ENCODE results near the gene REM2. TPM values are rescaled to one million over a fixed set of nuclear protein-coding genes. Genes with fewer than 3 reads are reported as not detected.
"Not testable (repeated sequence)": the region's sequence is repeated elsewhere in the genome, so short reads cannot be mapped to it uniquely, and the experiment has no call there.

Gene REM2
- total RNA-seq, 1 experiment from 2014 or later: 0.47 TPM

DNA sequence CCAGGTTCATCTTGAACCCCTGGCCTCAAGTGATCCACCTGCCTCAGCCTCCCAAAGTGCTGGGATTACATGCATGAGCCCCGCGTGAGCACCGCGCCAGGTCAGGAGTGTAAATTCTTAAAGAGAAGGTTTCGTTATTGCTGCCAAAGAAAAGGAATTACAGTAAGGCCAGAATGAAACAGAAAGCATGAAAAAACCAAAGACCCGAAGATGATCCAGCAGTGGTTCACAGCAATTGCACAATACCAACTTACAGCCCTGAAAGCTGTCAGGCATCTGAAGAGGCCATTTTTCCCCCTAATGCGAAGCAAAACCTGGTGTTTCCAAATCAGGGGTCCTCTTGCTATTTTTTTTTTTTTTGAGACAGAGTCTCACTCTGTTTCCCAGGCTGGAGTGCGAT, 25.6 kb downstream of the REM2 start:
- no peak for DNase-seq (ENCODE audit: low read depth, low spot score)
- CTCF ChIA-PET: no interaction called here

DNA sequence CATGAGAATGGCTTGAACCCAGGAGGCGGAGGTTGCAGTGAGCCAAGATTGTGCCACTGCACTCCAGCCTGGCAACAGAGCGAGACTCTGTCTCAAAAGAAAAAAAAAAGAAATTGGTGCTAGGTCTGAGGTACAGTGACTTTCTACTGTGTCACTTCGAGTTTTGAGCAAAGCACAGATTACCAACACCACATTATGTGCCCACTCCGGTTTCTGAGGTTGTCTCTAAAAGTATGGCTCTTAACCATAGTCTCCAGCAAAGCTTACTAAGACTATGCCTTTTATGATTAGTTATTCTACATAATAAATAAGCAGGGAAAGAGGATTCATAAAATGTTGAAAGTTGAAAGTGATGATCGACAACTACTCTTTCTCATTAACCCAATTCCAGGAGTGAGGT, 27.9 kb downstream of the REM2 start:
- Histone ChIP-seq H3K27me3 (ENCODE audit: insufficient read depth, low read length) (no peaks in the 10 kb centered on the region), H3K4me2 (ENCODE audit: low read length) (no peak overlapping the region), H3K9me2 (ENCODE audit: insufficient read depth) (no peaks in the 10 kb centered on the region), H3K27ac (ENCODE audit: low read depth, low read length) (no peak overlapping the region), H2AFZ (ENCODE audit: low read depth, low read length, poor library complexity, severe bottlenecking) (no peak overlapping the region), H3K4me3 (replicated peaks in 1 of 2; ENCODE audit: low read depth in 1 of 2, low read length in 2 of 2) (no peak overlapping the region), H3K36me3 (ENCODE audit: control insufficient read depth in 1 of 2, insufficient read depth in 2 of 2, low read length in 2 of 2) (peaks cover 18 to 33% of the 10 kb centered on the region in 2 experiments), H3K9ac (ENCODE audit: low read length) (no peak overlapping the region), H3K9me3 (ENCODE audit: control insufficient read depth in 1 of 2, insufficient read depth in 1 of 2, low read depth in 1 of 2, low read length in 2 of 2) (no peaks in the 10 kb centered on the region), H3K79me2 (ENCODE audit: insufficient read depth, low read length) (peaks cover 48% of the 10 kb centered on the region), H3K4me1 (ENCODE audit: control insufficient read depth in 1 of 2, insufficient read depth in 2 of 2, low read length in 2 of 2) (no peaks in the 10 kb centered on the region), H4K20me1 (ENCODE audit: insufficient read depth) (no peaks in the 10 kb centered on the region)
- DNase-seq (ENCODE audit: low read depth, low spot score) (no peak), ATAC-seq (no peak)
- no TSS peak for BruUV-seq (replicated peaks)
- ChIA-PET CTCF (no interaction called here), POLR2A (no interaction called here), RAD21 (ENCODE audit: low non-redundant PET in 1 of 2, low total read pairs in 2 of 2, uncharacterized antibody in 2 of 2, unreplicated experiment in 2 of 2) (no interaction called here)
- intact Hi-C loops (cut with micrococcal nuclease): no loop called here
- no peak for TF ChIP-seq ZFX (IDR thresholded peaks at IDR 0.05)

More for the DNA sequence above, 25.6 kb downstream of the REM2 start:
- Histone ChIP-seq H3K36me3 (ENCODE audit: control insufficient read depth in 1 of 2, insufficient read depth in 2 of 2, low read length in 2 of 2) (peaks cover 41 to 51% of the 10 kb centered on the region in 2 experiments), H3K9me2 (ENCODE audit: insufficient read depth) (no peaks in the 10 kb centered on the region), H4K20me1 (ENCODE audit: insufficient read depth) (no peaks in the 10 kb centered on the region), H3K9ac (ENCODE audit: low read length) (no peak overlapping the region), H3K9me3 (ENCODE audit: control insufficient read depth in 1 of 2, insufficient read depth in 1 of 2, low read depth in 1 of 2, low read length in 2 of 2) (no peaks in the 10 kb centered on the region), H3K4me1 (ENCODE audit: control insufficient read depth in 1 of 2, insufficient read depth in 2 of 2, low read length in 2 of 2) (no peaks in the 10 kb centered on the region), H3K79me2 (ENCODE audit: insufficient read depth, low read length) (peaks cover 29% of the 10 kb centered on the region), H3K4me2 (ENCODE audit: low read length) (no peak overlapping the region), H3K27me3 (ENCODE audit: insufficient read depth, low read length) (no peaks in the 10 kb centered on the region), H3K4me3 (replicated peaks in 1 of 2; ENCODE audit: low read depth in 1 of 2, low read length in 2 of 2) (no peak overlapping the region), H2AFZ (ENCODE audit: low read depth, low read length, poor library complexity, severe bottlenecking) (no peak overlapping the region), H3K27ac (ENCODE audit: low read depth, low read length) (no peak overlapping the region)
- TF ChIP-seq, protein P1, sequence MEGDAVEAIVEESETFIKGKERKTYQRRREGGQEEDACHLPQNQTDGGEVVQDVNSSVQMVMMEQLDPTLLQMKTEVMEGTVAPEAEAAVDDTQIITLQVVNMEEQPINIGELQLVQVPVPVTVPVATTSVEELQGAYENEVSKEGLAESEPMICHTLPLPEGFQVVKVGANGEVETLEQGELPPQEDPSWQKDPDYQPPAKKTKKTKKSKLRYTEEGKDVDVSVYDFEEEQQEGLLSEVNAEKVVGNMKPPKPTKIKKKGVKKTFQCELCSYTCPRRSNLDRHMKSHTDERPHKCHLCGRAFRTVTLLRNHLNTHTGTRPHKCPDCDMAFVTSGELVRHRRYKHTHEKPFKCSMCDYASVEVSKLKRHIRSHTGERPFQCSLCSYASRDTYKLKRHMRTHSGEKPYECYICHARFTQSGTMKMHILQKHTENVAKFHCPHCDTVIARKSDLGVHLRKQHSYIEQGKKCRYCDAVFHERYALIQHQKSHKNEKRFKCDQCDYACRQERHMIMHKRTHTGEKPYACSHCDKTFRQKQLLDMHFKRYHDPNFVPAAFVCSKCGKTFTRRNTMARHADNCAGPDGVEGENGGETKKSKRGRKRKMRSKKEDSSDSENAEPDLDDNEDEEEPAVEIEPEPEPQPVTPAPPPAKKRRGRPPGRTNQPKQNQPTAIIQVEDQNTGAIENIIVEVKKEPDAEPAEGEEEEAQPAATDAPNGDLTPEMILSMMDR (IDR thresholded peaks at IDR 0.05 in 2 of 3, conservative IDR thresholded peaks at IDR 0.05 in 1 of 3; ENCODE audit: borderline replicate concordance in 1 of 3, insufficient read depth in 1 of 3, low read depth in 2 of 3, low read length in 2 of 3): no peak
- TF ChIP-seq CEBPB (IDR thresholded peaks at IDR 0.05; ENCODE audit: low read depth): no peak
- no peak for TF ChIP-seq EZH2phosphoT487 (IDR thresholded peaks at IDR 0.05; ENCODE audit: borderline replicate concordance)
- no peak for TF ChIP-seq YY1 (IDR thresholded peaks at IDR 0.05; ENCODE audit: extremely low read depth, insufficient replicate concordance, low read depth, low read length)
- TF ChIP-seq SRF (IDR thresholded peaks at IDR 0.05; ENCODE audit: low read depth): no peak
- no peak for TF ChIP-seq EGR1 (IDR thresholded peaks at IDR 0.05; ENCODE audit: low read depth)
- no peak for TF ChIP-seq RAD21 (IDR thresholded peaks at IDR 0.05; ENCODE audit: low read depth)
- TF ChIP-seq TCF7L2 (IDR thresholded peaks at IDR 0.05; ENCODE audit: borderline replicate concordance, extremely low read depth, insufficient read depth, insufficient read length): no peak
- TF ChIP-seq SP1 (IDR thresholded peaks at IDR 0.05; ENCODE audit: low read depth): no peak
- TF ChIP-seq POLR2AphosphoS5 (IDR thresholded peaks at IDR 0.05; ENCODE audit: low read depth, low read length): no peak
- TF ChIP-seq SIN3A (IDR thresholded peaks at IDR 0.05; ENCODE audit: low read depth): no peak
- ATAC-seq: no peak
- BruUV-seq (replicated peaks): no TSS peak
- ChIA-PET RAD21 (ENCODE audit: low non-redundant PET in 1 of 2, low total read pairs in 2 of 2, uncharacterized antibody in 2 of 2, unreplicated experiment in 2 of 2) (no interaction called here), POLR2A (no interaction called here)
- intact Hi-C loops (cut with micrococcal nuclease): no loop called here

DNA sequence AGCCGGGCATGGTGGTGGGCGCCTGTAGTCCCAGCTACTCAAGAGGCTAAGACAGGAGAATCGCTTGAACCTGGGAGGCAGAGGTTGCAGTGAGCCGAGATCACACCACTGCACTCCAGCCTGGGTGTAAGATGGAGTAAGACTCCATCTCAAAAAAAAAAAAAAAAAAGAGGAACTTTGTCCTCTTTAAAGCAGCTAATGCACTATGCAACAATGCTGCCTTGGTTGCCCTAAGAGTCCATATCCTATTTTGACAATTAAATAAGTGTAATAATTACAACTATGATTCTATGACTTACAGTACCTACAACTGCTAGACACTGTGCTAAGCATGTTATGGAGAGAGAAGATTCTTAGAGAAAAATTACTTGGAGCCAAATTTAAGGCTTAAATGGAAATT, 31.8 kb downstream of the REM2 start:
- intact Hi-C loops (cut with micrococcal nuclease): loop anchor here (5.0 kb wide), 1 partner anchor 43 kb away; the partner anchor contains the start of gene LRP10
- H3K4me2 ChIP-seq (ENCODE audit: low read length); H3K27me3 ChIP-seq (ENCODE audit: insufficient read depth, low read length); H3K9ac ChIP-seq (ENCODE audit: low read length); RAD21 ChIA-PET (ENCODE audit: low non-redundant PET in 1 of 2, low total read pairs in 2 of 2, uncharacterized antibody in 2 of 2, unreplicated experiment in 2 of 2); ATAC-seq; POLR2A ChIA-PET; H3K4me3 ChIP-seq (replicated peaks in 1 of 2; ENCODE audit: low read depth in 1 of 2, low read length in 2 of 2); BruUV-seq (replicated peaks); H3K27ac ChIP-seq (ENCODE audit: low read depth, low read length); H3K36me3 ChIP-seq (ENCODE audit: control insufficient read depth in 1 of 2, insufficient read depth in 2 of 2, low read length in 2 of 2); H4K20me1 ChIP-seq (ENCODE audit: insufficient read depth); H3K9me3 ChIP-seq (ENCODE audit: control insufficient read depth in 1 of 2, insufficient read depth in 1 of 2, low read depth in 1 of 2, low read length in 2 of 2); H3K9me2 ChIP-seq (ENCODE audit: insufficient read depth); H2AFZ ChIP-seq (ENCODE audit: low read depth, low read length, poor library complexity, severe bottlenecking); DNase-seq (ENCODE audit: low read depth, low spot score): not testable (repeated sequence)
- Histone ChIP-seq H3K4me1 (ENCODE audit: control insufficient read depth in 1 of 2, insufficient read depth in 2 of 2, low read length in 2 of 2) (peaks cover 9 to 11% of the 10 kb centered on the region in 2 experiments), H3K79me2 (ENCODE audit: insufficient read depth, low read length) (peaks cover 69% of the 10 kb centered on the region)
- CTCF ChIA-PET: interaction anchor here (1.2 kb wide), 1 partner anchor 13 kb away, joined by 3 read pairs; no protein-coding TSS in a partner anchor

All from HCT116 (cell line).